ENCODE results near the gene ARL17A.
"Not testable (repeated sequence)": the region's sequence is repeated elsewhere in the genome, so short reads cannot be mapped to it uniquely, and the experiment has no call there.

DNA sequence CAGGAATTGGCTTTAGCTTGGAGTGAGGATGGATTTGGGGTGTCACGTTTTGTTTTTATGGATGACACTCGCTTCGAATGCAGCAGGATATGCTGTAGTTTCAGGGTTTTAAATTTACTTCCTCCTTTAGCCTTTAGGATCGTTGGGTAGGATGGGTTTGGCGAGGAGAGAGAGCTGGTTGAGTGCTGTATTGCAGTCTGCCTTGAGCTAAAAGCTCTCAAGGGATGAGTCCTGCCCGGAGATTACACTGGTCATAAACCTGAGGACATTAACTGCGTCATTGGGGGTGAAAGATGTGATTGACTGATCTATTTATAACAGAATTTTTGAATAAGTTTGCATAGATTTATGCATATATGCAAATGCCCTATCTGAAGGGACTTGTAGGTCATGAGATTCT lies 11.8 kb upstream of the ARL17A start:
- not testable (repeated sequence) for TF ChIP-seq POLR2A (IDR thresholded peaks at IDR 0.05)
- TF ChIP-seq, protein P1, sequence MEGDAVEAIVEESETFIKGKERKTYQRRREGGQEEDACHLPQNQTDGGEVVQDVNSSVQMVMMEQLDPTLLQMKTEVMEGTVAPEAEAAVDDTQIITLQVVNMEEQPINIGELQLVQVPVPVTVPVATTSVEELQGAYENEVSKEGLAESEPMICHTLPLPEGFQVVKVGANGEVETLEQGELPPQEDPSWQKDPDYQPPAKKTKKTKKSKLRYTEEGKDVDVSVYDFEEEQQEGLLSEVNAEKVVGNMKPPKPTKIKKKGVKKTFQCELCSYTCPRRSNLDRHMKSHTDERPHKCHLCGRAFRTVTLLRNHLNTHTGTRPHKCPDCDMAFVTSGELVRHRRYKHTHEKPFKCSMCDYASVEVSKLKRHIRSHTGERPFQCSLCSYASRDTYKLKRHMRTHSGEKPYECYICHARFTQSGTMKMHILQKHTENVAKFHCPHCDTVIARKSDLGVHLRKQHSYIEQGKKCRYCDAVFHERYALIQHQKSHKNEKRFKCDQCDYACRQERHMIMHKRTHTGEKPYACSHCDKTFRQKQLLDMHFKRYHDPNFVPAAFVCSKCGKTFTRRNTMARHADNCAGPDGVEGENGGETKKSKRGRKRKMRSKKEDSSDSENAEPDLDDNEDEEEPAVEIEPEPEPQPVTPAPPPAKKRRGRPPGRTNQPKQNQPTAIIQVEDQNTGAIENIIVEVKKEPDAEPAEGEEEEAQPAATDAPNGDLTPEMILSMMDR (IDR thresholded peaks at IDR 0.05), result not testable (repeated sequence)
